ENCODE results near the gene CORO7.
A peak's percentile ranks its signal among the peaks of the same experiment; 100 is the strongest.

CORO7 gene

DNA sequence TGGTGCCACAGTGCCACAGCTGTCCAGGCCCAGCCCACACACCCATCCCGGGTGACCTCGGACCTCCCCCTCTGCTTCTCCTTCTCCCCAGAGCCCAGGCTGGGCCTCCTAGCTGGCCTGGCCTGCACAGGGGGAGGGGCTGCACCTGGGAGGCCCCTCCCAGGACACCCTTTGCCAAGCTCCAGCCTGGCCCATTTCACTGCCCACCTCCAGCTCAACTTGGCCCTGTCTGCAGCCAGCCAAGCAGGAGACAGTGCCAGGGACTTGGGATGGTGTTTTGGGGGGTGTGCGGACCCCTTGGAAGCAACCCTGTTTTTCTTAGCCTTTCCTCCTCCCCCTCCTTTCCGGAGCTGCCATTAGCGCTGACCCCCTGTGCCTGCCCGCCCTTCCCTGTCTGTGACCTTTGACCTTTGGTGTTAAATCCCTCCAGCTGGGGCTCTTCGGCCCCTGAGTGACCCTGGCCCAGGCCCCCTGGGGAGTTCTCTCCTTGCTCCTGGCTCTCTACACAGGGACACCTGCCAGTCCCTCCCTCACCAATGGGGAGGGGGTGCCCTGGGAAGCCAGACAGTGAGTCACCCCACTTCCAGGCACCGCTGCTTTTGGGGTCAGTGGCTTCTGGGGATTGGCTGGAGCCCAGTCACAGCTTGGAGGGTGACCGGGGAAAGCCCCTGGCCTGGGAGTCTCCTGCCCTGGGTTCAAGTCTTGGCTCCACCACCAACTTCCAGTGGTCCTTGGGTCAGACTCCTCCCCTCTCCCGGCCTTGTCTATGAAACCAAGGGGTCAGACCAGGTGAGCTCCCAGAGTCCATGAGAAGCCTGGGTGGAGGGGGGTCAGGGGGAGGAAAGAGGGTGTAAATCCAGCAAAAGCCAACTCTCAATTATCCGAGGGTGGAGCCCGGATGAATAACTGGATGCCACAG, 98.6 kb downstream of the CORO7 start:
- POLR2A ChIA-PET: no interaction called here
- TF ChIP-seq SP1 (IDR thresholded peaks at IDR 0.05): no peak
- no peak for DNase-seq (ENCODE audit: extremely low spot score)

DNA sequence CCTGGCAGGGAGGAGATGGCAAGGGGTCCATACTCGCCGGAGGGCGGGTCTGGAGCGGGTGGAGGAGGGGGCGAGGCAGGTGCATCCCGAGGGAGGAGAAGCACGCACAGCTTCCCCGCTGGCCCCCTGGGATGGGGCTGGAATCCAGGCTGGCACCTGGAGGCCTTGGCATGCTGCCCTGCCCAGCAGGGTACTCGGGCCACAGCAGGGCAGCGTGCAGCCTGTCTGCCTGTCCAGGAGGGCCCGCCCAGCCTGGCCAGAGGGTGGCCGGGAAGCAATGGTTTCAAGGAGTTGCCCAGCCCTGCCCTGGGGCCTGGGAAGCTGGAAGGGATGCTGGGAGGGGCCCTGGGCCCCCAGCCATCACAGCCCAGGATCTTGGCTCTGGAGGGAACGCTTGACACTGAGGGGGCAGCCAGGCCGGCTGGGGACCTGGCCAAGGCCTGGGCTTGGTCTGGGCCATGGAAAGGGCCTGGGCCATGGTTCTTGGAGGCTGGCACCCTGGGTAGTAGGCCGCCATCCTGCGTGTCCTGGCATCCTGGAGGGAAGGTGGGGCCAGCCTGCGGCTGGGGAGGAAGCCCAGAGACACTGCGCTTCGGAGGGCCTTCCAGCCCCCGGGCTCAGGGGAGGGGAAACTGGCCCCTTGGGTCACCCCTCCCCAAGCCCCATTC, 99.4 kb downstream of the CORO7 start:
- POLR2A ChIA-PET: no interaction called here
- no peak for DNase-seq (ENCODE audit: extremely low spot score)
- TF ChIP-seq, protein P1, sequence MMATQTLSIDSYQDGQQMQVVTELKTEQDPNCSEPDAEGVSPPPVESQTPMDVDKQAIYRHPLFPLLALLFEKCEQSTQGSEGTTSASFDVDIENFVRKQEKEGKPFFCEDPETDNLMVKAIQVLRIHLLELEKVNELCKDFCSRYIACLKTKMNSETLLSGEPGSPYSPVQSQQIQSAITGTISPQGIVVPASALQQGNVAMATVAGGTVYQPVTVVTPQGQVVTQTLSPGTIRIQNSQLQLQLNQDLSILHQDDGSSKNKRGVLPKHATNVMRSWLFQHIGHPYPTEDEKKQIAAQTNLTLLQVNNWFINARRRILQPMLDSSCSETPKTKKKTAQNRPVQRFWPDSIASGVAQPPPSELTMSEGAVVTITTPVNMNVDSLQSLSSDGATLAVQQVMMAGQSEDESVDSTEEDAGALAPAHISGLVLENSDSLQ (IDR thresholded peaks at IDR 0.05): no peak
- CTCF ChIA-PET: interaction anchor here (0.9 kb wide), 1 partner anchor 59 kb away, joined by 4 read pairs; no protein-coding TSS in a partner anchor

More for the DNA sequence above, 98.6 kb downstream of the CORO7 start:
- CTCF ChIA-PET: no interaction called here

DNA sequence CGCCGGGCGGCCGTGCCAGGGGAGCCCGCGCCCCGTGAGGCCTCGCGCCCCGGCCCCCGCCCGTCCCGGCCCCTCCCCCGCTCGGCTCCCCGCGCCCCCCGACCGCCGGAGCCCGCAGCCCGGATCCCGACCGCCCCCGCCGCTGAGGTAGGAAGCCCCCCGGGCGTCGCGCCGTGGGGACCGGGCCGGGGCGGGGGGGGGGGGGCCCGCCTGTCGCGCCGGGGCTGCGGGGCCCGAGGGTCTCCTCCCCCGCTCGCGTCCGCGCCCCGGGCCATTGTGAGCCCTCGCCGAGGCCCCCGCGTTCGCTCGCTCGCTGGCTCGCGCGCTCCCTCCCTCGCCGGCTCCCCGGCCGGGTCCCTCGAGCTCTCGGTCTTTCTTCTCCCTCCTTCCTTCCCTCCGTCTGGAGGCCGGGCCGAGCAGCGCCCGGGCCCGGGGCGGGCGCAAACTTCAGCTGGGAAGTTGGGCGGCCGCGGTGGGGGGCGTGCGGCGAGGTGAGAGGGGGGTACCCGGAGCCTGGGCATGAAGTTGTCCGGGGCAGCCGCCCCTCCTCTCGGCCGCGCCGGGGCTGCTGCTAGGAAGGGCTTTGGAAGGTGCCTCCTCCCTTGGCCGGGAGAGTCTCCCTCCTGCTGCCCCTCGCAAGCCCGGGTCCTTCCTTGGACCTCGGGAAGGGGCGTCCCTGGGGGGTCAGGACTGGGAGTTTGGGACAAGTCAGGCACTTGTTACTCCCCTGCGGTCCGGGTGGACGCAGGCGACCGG, 100.1 kb downstream of the CORO7 start:
- POLR2A ChIA-PET: interaction anchor here (1.1 to 1.9 kb wide), 2 partner anchors 14 to 45 kb away, joined by 3 to 4 read pairs; no protein-coding TSS in a partner anchor
- no peak for TF ChIP-seq L3MBTL2 (conservative IDR thresholded peaks at IDR 0.05)
- TF ChIP-seq FOXM1 (IDR thresholded peaks at IDR 0.05; ENCODE audit: borderline replicate concordance): no peak
- no peak for TF ChIP-seq NFRKB (IDR thresholded peaks at IDR 0.05)
- TF ChIP-seq FOXA1 (IDR thresholded peaks at IDR 0.05): no peak
- no peak for TF ChIP-seq ARNT (IDR thresholded peaks at IDR 0.05)
- no peak for TF ChIP-seq SP1 (IDR thresholded peaks at IDR 0.05)
- TF ChIP-seq SUZ12 (IDR thresholded peaks at IDR 0.05): no peak
- TF ChIP-seq LEF1 (IDR thresholded peaks at IDR 0.05; ENCODE audit: borderline replicate concordance): no peak
- TF ChIP-seq ELF4 (IDR thresholded peaks at IDR 0.05): no peak
- no peak for TF ChIP-seq FOXK2 (IDR thresholded peaks at IDR 0.05)
- TF ChIP-seq ZNF384 (IDR thresholded peaks at IDR 0.05): no peak
- TF ChIP-seq, protein P1 (IDR thresholded peaks at IDR 0.05): no peak
- TF ChIP-seq BHLHE40 (IDR thresholded peaks at IDR 0.05; ENCODE audit: borderline replicate concordance): no peak
- no peak for TF ChIP-seq CTBP1 (IDR thresholded peaks at IDR 0.05; ENCODE audit: borderline replicate concordance)
- no peak for TF ChIP-seq HDGF (IDR thresholded peaks at IDR 0.05; ENCODE audit: borderline replicate concordance)
- no peak for TF ChIP-seq TARDBP (IDR thresholded peaks at IDR 0.05)
- CTCF ChIA-PET: interaction anchor here (0.9 to 1.2 kb wide), 2 partner anchors 22 to 59 kb away, joined by 3 to 4 read pairs; no protein-coding TSS in a partner anchor

DNA sequence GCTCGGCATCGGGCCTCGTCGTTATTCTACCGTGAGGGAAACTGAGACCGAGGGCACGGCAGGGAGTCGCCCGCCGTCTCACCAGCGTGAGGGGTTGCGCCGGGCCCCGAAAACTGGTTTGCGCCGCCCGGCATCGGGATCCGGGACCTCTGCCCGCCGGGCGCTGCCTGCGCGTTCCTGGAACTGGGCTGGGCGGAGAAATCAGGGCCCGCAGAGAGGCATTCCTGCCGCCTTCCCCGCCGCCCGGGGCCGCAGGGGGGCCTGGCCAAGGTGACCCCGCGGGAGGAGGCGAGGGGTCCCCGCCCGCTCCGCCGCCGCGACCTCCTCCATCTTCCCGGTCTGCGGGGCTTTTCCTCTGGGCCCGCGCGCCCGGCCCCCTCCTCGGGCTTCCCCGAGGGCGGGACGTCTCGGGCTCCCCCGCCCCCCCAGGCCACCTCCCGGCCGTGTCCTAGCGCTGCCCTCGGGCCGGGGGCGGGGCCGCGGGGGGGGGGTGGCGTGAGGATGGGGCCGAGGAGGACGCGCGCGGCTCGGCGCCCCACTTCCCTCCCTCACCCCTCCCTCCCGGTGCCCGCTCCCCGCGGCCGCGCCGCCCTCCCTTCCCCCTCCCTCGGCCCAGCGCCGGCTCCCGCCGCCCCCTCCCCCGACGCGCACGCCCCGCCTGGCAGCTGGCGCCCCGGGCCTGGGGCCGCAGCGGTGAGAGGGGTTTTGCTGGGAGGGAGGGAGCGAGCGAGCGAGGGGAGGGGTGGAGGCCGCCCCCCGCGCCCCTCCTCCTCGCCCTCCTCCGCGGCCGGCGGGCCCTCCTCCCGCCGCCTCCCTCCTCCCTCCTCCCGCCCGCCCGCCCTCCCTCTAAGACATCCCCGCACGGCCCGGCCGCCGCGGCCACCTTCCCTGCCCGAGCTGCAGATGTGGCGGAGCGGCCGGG, 100.9 kb downstream of the CORO7 start, which contains the start of gene GLIS2:
Gene GLIS2, plus strand, starts transcription at position 882 of the 922 bp plus-strand sequence. CDS start 16,214 bp downstream, outside the sequence.
- POLR2A ChIA-PET: interaction anchor here (1.0 to 1.9 kb wide), 4 partner anchors 8 to 44 kb away, joined by 3 to 4 read pairs (median 4); no protein-coding TSS in a partner anchor
- CTCF ChIA-PET: interaction anchor here (0.6 to 1.2 kb wide), 3 partner anchors 12 to 58 kb away, joined by 3 to 7 read pairs (median 4); no protein-coding TSS in a partner anchor
- DNase-seq (ENCODE audit: extremely low spot score): peak; percentile 74
- TF ChIP-seq TARDBP (IDR thresholded peaks at IDR 0.05) (no peak), ELF4 (IDR thresholded peaks at IDR 0.05) (no peak), FOXA1 (IDR thresholded peaks at IDR 0.05) (no peak), FOXM1 (IDR thresholded peaks at IDR 0.05; ENCODE audit: borderline replicate concordance) (no peak), FOXK2 (IDR thresholded peaks at IDR 0.05) (no peak), ARNT (IDR thresholded peaks at IDR 0.05) (no peak)
- TF ChIP-seq, protein P1 (IDR thresholded peaks at IDR 0.05): no peak

More for the DNA sequence above, 100.1 kb downstream of the CORO7 start:
- DNase-seq (ENCODE audit: extremely low spot score): peak; percentile 44

DNA sequence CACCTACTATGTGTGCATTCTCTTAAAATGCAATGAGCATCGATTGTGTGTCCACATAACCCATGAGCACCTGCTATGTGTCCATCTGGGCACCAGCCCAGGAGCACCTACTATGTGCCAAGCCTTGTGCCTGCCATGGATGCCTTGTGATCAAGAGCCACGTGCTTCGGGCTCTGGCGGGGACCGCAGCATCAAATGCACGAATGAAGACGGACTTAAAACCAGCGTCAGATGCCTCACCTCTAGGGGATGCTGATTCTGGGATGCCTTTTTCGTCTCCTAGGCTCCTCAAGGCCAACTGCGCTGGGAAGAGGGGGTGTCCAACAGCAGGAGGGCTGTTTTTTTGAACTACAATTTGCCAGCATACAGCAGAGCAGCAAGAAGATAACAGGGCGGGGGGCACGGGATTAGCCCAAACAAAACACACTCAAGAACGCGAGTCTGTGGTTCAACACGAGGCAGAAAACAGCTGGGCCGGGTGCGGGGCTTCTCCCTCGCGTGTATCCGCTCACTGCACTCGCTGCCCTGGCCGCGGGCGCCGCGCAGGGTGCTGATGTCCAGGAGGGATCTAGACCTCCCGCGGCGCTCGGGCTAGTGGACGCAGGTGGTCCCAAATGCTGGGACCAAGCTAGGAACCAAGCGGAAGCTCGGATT, 101.7 kb downstream of the CORO7 start:
- POLR2A ChIA-PET: interaction anchor here (1.0 to 1.9 kb wide), 4 partner anchors 9 to 43 kb away, joined by 3 to 4 read pairs (median 4); no protein-coding TSS in a partner anchor
- TF ChIP-seq TARDBP (IDR thresholded peaks at IDR 0.05) (no peak), LEF1 (IDR thresholded peaks at IDR 0.05; ENCODE audit: borderline replicate concordance) (no peak), L3MBTL2 (conservative IDR thresholded peaks at IDR 0.05) (peak; percentile 81), SUZ12 (IDR thresholded peaks at IDR 0.05) (no peak)
- no peak for DNase-seq (ENCODE audit: extremely low spot score)

More for the DNA sequence above, 101.7 kb downstream of the CORO7 start:
- CTCF ChIA-PET: interaction anchor here (0.6 to 1.2 kb wide), 3 partner anchors 11 to 78 kb away, joined by 3 to 7 read pairs (median 4); no protein-coding TSS in a partner anchor
